Testis (tissue), 2 donors: ENCODE results near the gene DNAH5.

Source experiments
- CTCF ChIP-seq, 3 experiments: fragments of 450-650 bp in 2 of 3; fragments of 200-600 bp in 1 of 3; sonication (generic) in 1 of 3; IDR thresholded peaks; one replicate each; pipeline ENCODE4 v1.5.1; 2016 to 2019; ENCODE audit warnings: antibody characterized with exemption in 3 of 3, mild to moderate bottlenecking in 2 of 3, moderate library complexity in 1 of 3
- POLR2A ChIP-seq: fragments of 450-650 bp; IDR thresholded peaks from one replicate; pipeline ENCODE4 v1.6.1; 2017; ENCODE audit warnings: antibody characterized with exemption, mild to moderate bottlenecking, moderate library complexity

DNA sequence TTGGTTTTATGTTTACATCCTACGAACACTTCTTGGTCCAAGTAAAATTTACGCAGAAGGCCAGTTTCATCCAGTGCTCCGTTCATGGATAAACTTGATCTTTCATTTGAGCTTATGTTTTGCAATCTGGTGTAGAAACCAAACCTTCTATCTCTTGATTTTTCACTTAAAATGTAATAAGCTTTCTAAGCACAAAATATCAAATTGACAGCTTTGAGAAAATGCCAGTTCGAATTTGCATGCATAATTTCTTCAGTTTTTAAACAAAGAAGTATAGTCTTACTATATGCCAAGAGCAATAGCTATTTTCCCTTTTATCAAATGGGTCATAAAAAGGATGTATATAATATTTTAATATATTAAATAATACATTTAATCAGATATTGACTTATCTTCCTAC is 17.8 kb downstream of the DNAH5 start:
- TF ChIP-seq CTCF (IDR thresholded peaks at IDR 0.05) (no peak), POLR2A (no peak)
